ENCODE results near the gene PRPF40B. TPM values are rescaled to one million over a fixed set of nuclear protein-coding genes. Genes with fewer than 3 reads are reported as not detected.

Gene PRPF40B
- total RNA-seq, 1 experiment from 2014 or later: 6.5 TPM

- DNase-seq (ENCODE audit: low read depth in 1 of 2, low spot score in 2 of 2): no peak
- Histone ChIP-seq H3K27ac (no peak overlapping the region), H3K27me3 (replicated peaks) (no peaks in the 10 kb centered on the region), H3K36me3 (no peaks in the 10 kb centered on the region), H3K9me3 (replicated peaks) (no peaks in the 10 kb centered on the region), H3K4me3 (no peak overlapping the region), H3K4me1 (replicated peaks) (no peaks in the 10 kb centered on the region)
These were observed 61.0 kb downstream of the PRPF40B start for GRCh38 chr12:49684310-49684854.

GRCh38 chr12:49687941-49688340 lies 64.6 kb downstream of the PRPF40B start:
- Histone ChIP-seq H3K27me3 (replicated peaks) (no peaks in the 10 kb centered on the region), H3K36me3 (no peaks in the 10 kb centered on the region)
- DNase-seq (ENCODE audit: low read depth in 1 of 2, low spot score in 2 of 2): no peak

GRCh38 chr12:49689237-49689636 lies 65.9 kb downstream of the PRPF40B start:
- Histone ChIP-seq H3K9me3 (replicated peaks) (no peaks in the 10 kb centered on the region), H3K27me3 (replicated peaks) (no peaks in the 10 kb centered on the region), H3K36me3 (no peaks in the 10 kb centered on the region), H3K27ac (no peak overlapping the region), H3K4me1 (replicated peaks) (peaks cover 3% of the 10 kb centered on the region), H3K4me3 (no peak overlapping the region)
- DNase-seq (ENCODE audit: low read depth in 1 of 2, low spot score in 2 of 2): no peak

More at GRCh38 chr12:49687941-49688340, 64.6 kb downstream of the PRPF40B start:
- H3K4me3 ChIP-seq: no peak overlapping the region
- no peak overlapping the region for H3K27ac ChIP-seq
- H3K9me3 ChIP-seq (replicated peaks): no peaks in the 10 kb centered on the region
- H3K4me1 ChIP-seq (replicated peaks): no peaks in the 10 kb centered on the region

DNA sequence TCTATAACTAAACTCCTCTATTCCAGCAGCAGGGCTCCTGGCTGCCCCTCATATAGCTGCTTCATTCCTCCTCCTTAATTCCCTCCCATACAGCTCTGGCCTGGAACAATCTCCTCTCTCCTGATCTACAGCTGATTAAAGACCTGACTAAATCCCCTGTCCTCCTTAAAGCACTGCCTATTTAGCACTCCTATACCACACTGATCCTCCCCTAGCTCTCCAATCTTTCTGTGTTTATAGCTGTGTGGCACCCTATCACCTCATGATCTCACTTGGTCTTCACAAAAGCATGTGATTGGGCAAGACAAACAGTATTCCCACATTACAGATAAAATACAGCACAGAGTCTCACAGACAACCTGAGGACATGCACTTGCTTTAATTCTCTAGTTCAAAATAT lies 66.4 kb downstream of the PRPF40B start:
- peaks cover 6% of the 10 kb centered on the region for H3K4me1 ChIP-seq (replicated peaks)
- no peak overlapping the region for H3K4me3 ChIP-seq
- H3K36me3 ChIP-seq: no peaks in the 10 kb centered on the region
- DNase-seq (ENCODE audit: low read depth in 1 of 2, low spot score in 2 of 2): no peak
- no peak overlapping the region for H3K27ac ChIP-seq
- H3K9me3 ChIP-seq (replicated peaks): no peaks in the 10 kb centered on the region
- H3K27me3 ChIP-seq (replicated peaks): no peaks in the 10 kb centered on the region

GRCh38 chr12:49692851-49693250 lies 69.5 kb downstream of the PRPF40B start:
- peaks cover 6% of the 10 kb centered on the region for H3K4me1 ChIP-seq (replicated peaks)
- no peak for DNase-seq (ENCODE audit: low read depth in 1 of 2, low spot score in 2 of 2)
- H3K4me3 ChIP-seq: no peak overlapping the region
- H3K27ac ChIP-seq: no peak overlapping the region
- no peaks in the 10 kb centered on the region for H3K9me3 ChIP-seq (replicated peaks)
- no peaks in the 10 kb centered on the region for H3K27me3 ChIP-seq (replicated peaks)
- no peaks in the 10 kb centered on the region for H3K36me3 ChIP-seq

- H3K27me3 ChIP-seq (replicated peaks): no peaks in the 10 kb centered on the region
- no peaks in the 10 kb centered on the region for H3K36me3 ChIP-seq
- no peak for DNase-seq (ENCODE audit: low read depth in 1 of 2, low spot score in 2 of 2)
- H3K9me3 ChIP-seq (replicated peaks): no peaks in the 10 kb centered on the region
- no peak overlapping the region for H3K4me3 ChIP-seq
- no peak overlapping the region for H3K27ac ChIP-seq
- H3K4me1 ChIP-seq (replicated peaks): peaks cover 17% of the 10 kb centered on the region
These were observed 70.6 kb downstream of the PRPF40B start for GRCh38 chr12:49693931-49694444.

Other genes starting within 250 kb of the PRPF40B start
- gene KCNH3, start 84.5 kb upstream of the PRPF40B start, total RNA-seq (2014; rRNA removed; shearing (Covaris generic)): 0.08 and 0.53 TPM in 2 replicates
- 73.6 and 79.5 TPM in 2 replicates for gene MCRS1, start 55.4 kb upstream of the PRPF40B start, total RNA-seq (2014; rRNA removed; shearing (Covaris generic))
- gene FAM186B, start 17.9 kb upstream of the PRPF40B start, total RNA-seq (2014; rRNA removed; shearing (Covaris generic)): 0.06 and 0.18 TPM in 2 replicates
- 12.9 and 19.2 TPM in 2 replicates for gene FMNL3, start 83.8 kb downstream of the PRPF40B start, total RNA-seq (2014; rRNA removed; shearing (Covaris generic))
- gene TMBIM6, start 118.0 kb downstream of the PRPF40B start, total RNA-seq (2014; rRNA removed; shearing (Covaris generic)): 417 and 432 TPM in 2 replicates
- gene NCKAP5L, start 204.9 kb downstream of the PRPF40B start, total RNA-seq (2014; rRNA removed; shearing (Covaris generic)): 35.7 and 43.5 TPM in 2 replicates
- 0.60 and 4.3 TPM in 2 replicates for gene BCDIN3D, start 219.5 kb downstream of the PRPF40B start, total RNA-seq (2014; rRNA removed; shearing (Covaris generic))